Mucosa of descending colon (tissue), 3 donors: ENCODE data around the gene SLC7A14. TPM values are rescaled to one million over a fixed set of nuclear protein-coding genes. Genes with fewer than 3 reads are reported as not detected.

ENCODE experiments used
- ATAC-seq: fragments of 200-7000 bp; cut with Tn5 transposase; one replicate; pipeline ENCODE4 v1.9.1; 2020; ENCODE audit warnings: mild to moderate bottlenecking, moderate library complexity
- DNase-seq, 3 donors: peaks; one replicate each; pipeline ENCODE4 v3.0.0-alpha.2; 2020
- H3K36me3 ChIP-seq: fragments of 200-600 bp; one replicate; pipeline ENCODE4 v1.8.0; 2021; ENCODE audit warnings: low read depth, mild to moderate bottlenecking
- H3K4me1 ChIP-seq: fragments of 200-600 bp; one replicate; pipeline ENCODE4 v1.8.0; 2021; ENCODE audit warnings: low read depth, mild to moderate bottlenecking
- H3K4me3 ChIP-seq: fragments of 200-600 bp; one replicate; pipeline ENCODE4 v1.8.0; 2021; ENCODE audit warnings: mild to moderate bottlenecking
- H3K9me3 ChIP-seq: fragments of 200-600 bp; one replicate; pipeline ENCODE4 v1.8.0; 2021; ENCODE audit warnings: mild to moderate bottlenecking
- CTCF ChIP-seq: fragments of 200-600 bp; IDR thresholded peaks from one replicate; pipeline ENCODE4 v1.8.0; 2022; ENCODE audit warnings: antibody characterized with exemption, mild to moderate bottlenecking
- intact Hi-C, 2 donors: fragments of 100-400 bp; cut with DNase I in 1 of 2; cut with micrococcal nuclease in 1 of 2; formaldehyde crosslinking; loops; one replicate each; pipeline versions ENCODE4 v1.11.0 to v1.11.1; 2022; cut with DNase I, micrococcal nuclease
- total RNA-seq, 3 donors: library from RNA; stranded (reverse); fragmentation: NEBNext Ultra II Directional in 2 of 3; extraction: Animal tissue kit (Norgen Biotek cat#: 25700) in 2 of 3; gene quantifications; one replicate each; pipeline versions ENCODE4 v1.2.1 to v1.2.4, GENCODE V29; 2021 to 2023
- donor health status: DM: no; HTN: no; CAD: no; lungs with moderate emphysema.
- donor health status: DM: no; HTN: no; CAD: no.
- donor health status: DM: no; HTN: yes; CAD: no.

SLC7A14 gene
- total RNA-seq, 3 donors from 2014 or later, result 0.26 to 2.9 (median 0.29) TPM

GRCh38 chr3:170485294-170485693 is 100.6 kb downstream of the SLC7A14 start:
- DNase-seq (no peak), ATAC-seq (no peak)
- Histone ChIP-seq H3K9me3 (no peaks in the 10 kb centered on the region), H3K4me3 (no peak overlapping the region), H3K4me1 (no peaks in the 10 kb centered on the region), H3K36me3 (no peaks in the 10 kb centered on the region)
- TF ChIP-seq CTCF, result no peak
- intact Hi-C loops, result no loop called here

GRCh38 chr3:170484869-170485268 is 101.0 kb downstream of the SLC7A14 start:
- DNase-seq (no peak), ATAC-seq (no peak)
- Histone ChIP-seq H3K9me3 (no peaks in the 10 kb centered on the region), H3K4me1 (no peaks in the 10 kb centered on the region), H3K4me3 (no peak overlapping the region), H3K36me3 (no peaks in the 10 kb centered on the region)
- TF ChIP-seq CTCF, result no peak
- intact Hi-C loops, result no loop called here

- no peak overlapping the region for H3K4me3 ChIP-seq
- intact Hi-C loops, result no loop called here
- no peaks in the 10 kb centered on the region for H3K9me3 ChIP-seq
- ATAC-seq, result peak; percentile 21
- H3K4me1 ChIP-seq, result no peaks in the 10 kb centered on the region
- H3K36me3 ChIP-seq, result no peaks in the 10 kb centered on the region
- DNase-seq, result no peak
- no peak for TF ChIP-seq CTCF
These were observed 102.2 kb downstream of the SLC7A14 start for GRCh38 chr3:170483485-170484262.

- Histone ChIP-seq H3K36me3 (no peaks in the 10 kb centered on the region), H3K4me3 (no peak overlapping the region), H3K9me3 (no peaks in the 10 kb centered on the region), H3K4me1 (no peaks in the 10 kb centered on the region)
- intact Hi-C loops, result no loop called here
- DNase-seq (no peak), ATAC-seq (no peak)
- no peak for TF ChIP-seq CTCF
These were observed 103.7 kb downstream of the SLC7A14 start for GRCh38 chr3:170482199-170482598.

GRCh38 chr3:170480111-170480510 is 105.8 kb downstream of the SLC7A14 start:
- DNase-seq (no peak), ATAC-seq (no peak)
- H3K36me3 ChIP-seq, result no peaks in the 10 kb centered on the region
- no peak for TF ChIP-seq CTCF
- H3K4me1 ChIP-seq, result no peaks in the 10 kb centered on the region
- intact Hi-C loops, result no loop called here
- no peaks in the 10 kb centered on the region for H3K9me3 ChIP-seq
- H3K4me3 ChIP-seq, result no peak overlapping the region
